Measurements from ENCODE around the gene TCOF1. TPM values are rescaled to one million over a fixed set of nuclear protein-coding genes. Genes with fewer than 3 reads are reported as not detected.

TCOF1 gene
- polyA plus RNA-seq, 4 donors, result 20.0 to 43.8 (median 33.1) TPM

- DNase-seq (ENCODE audit: low read depth in 4 of 4, low spot score in 3 of 4), result no peak
These were observed 89.7 kb downstream of the TCOF1 start for GRCh38 chr5:150447188-150447587.

- DNase-seq (ENCODE audit: low read depth in 4 of 4, low spot score in 3 of 4), result no peak
These were observed 90.8 kb downstream of the TCOF1 start for GRCh38 chr5:150448334-150448733.

DNA sequence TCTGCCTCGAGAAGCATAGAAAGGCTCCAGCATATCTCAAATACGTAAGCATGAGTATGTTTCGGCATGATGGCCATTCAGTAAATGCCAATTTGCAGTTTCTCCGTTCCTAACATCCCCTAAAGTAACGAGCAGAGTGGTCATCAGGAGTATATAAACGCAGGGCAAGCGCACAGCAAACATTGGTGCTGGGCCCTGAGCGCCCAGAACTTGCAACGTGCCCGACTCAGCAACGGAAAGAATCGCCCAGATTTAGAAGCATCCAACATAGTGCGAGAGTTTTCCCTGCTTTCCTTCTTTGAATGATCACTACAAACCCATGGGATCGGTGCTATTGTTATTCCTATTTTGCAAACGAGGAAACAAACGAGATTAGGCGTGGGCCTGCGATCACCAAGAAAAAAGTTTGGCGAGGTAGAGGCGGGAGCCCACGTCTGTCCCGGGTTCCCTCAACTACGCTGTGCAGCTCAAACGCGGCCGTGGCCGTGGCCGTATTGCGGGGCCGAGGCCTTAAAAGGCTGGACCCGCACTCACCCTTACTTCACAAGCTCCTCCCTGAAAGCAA is 91.5 kb downstream of the TCOF1 start:
- no peak for DNase-seq (ENCODE audit: low read depth in 4 of 4, low spot score in 3 of 4)

Other genes starting within 250 kb of the TCOF1 start
- gene PDGFRB, start 201.9 kb upstream of the TCOF1 start, polyA plus RNA-seq (ENCODE audit: insufficient read length in 4 of 4), result 100 to 1,000 TPM; 133 to 196 (median 138) TPM
- gene CDX1, start 190.9 kb upstream of the TCOF1 start, polyA plus RNA-seq (ENCODE audit: insufficient read length in 4 of 4), result under 1 TPM; 0.10 to 0.73 (median 0.53) TPM
- under 1 TPM in 3 of 4 donors, not detected in 1; 0.06 to 0.13 (median 0.11) TPM for gene SLC6A7, start 167.6 kb upstream of the TCOF1 start, polyA plus RNA-seq (ENCODE audit: insufficient read length in 4 of 4)
- 1 to 10 TPM in 3 of 4 donors, under 1 TPM in 1; 0.75 to 4.8 (median 3.2) TPM for gene CAMK2A, start 67.9 kb upstream of the TCOF1 start, polyA plus RNA-seq (ENCODE audit: insufficient read length in 4 of 4)
- 1 to 10 TPM; 2.2 to 8.7 (median 3.0) TPM for gene ARSI, start 54.8 kb upstream of the TCOF1 start, polyA plus RNA-seq (ENCODE audit: insufficient read length in 4 of 4)
- 100 to 1,000 TPM; 139 to 321 (median 277) TPM for gene CD74, start 55.2 kb downstream of the TCOF1 start, polyA plus RNA-seq (ENCODE audit: insufficient read length in 4 of 4)
- 1,000 to 10,000 TPM; 1,813 to 1,980 (median 1,872) TPM for gene RPS14, start 92.0 kb downstream of the TCOF1 start, polyA plus RNA-seq (ENCODE audit: insufficient read length in 4 of 4)
- gene NDST1, start 150.4 kb downstream of the TCOF1 start, polyA plus RNA-seq (ENCODE audit: insufficient read length in 4 of 4), result 10 to 100 TPM; 51.8 to 70.0 (median 52.9) TPM